Fibroblast of villous mesenchyme (primary cell): ENCODE data around the gene C16orf89. TPM values are rescaled to one million over a fixed set of nuclear protein-coding genes. Genes with fewer than 3 reads are reported as not detected.
A peak's percentile ranks its signal among the peaks of the same experiment; 100 is the strongest.
"Not testable (repeated sequence)": the region's sequence is repeated elsewhere in the genome, so short reads cannot be mapped to it uniquely, and the experiment has no call there.

ENCODE experiments used
- DNase-seq: peaks from one replicate; pipeline ENCODE4 v3.0.0-alpha.2; 2010; ENCODE audit warnings: low read depth
- H3K4me3 ChIP-seq: 2 replicates; pipeline ENCODE4 v1.5.1; 2011; ENCODE audit warnings: low read depth, mild to moderate bottlenecking, low read length
- total RNA-seq: library from RNA; depleted of rRNA; stranded (reverse); fragments of >200 nt; gene quantifications from 2 replicates; pipeline ENCODE4 v1.2.3, GENCODE V29; 2012
- TF ChIP-seq, protein P1 (sequence below): IDR thresholded peaks from 2 replicates; pipeline ENCODE4 v1.5.1; 2012; ENCODE audit warnings: low read depth, mild to moderate bottlenecking, low read length; ENCODE audit not compliant: insufficient read depth

Gene C16orf89
- total RNA-seq, 1 donor = not detected

GRCh38 chr16:5075637-5076036 is 9.9 kb upstream of the C16orf89 start:
- TF ChIP-seq, protein P1, sequence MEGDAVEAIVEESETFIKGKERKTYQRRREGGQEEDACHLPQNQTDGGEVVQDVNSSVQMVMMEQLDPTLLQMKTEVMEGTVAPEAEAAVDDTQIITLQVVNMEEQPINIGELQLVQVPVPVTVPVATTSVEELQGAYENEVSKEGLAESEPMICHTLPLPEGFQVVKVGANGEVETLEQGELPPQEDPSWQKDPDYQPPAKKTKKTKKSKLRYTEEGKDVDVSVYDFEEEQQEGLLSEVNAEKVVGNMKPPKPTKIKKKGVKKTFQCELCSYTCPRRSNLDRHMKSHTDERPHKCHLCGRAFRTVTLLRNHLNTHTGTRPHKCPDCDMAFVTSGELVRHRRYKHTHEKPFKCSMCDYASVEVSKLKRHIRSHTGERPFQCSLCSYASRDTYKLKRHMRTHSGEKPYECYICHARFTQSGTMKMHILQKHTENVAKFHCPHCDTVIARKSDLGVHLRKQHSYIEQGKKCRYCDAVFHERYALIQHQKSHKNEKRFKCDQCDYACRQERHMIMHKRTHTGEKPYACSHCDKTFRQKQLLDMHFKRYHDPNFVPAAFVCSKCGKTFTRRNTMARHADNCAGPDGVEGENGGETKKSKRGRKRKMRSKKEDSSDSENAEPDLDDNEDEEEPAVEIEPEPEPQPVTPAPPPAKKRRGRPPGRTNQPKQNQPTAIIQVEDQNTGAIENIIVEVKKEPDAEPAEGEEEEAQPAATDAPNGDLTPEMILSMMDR = peak; percentile 5
- H3K4me3 ChIP-seq = no peak overlapping the region
- DNase-seq = no peak

- DNase-seq, H3K4me3 ChIP-seq: not testable (repeated sequence)
Observed at GRCh38 chr16:5073771-5074170, 8.0 kb upstream of the C16orf89 start.

GRCh38 chr16:5073279-5073629 is 7.5 kb upstream of the C16orf89 start:
- DNase-seq = no peak
- TF ChIP-seq, protein P1 = no peak
- no peak overlapping the region for H3K4me3 ChIP-seq

DNA sequence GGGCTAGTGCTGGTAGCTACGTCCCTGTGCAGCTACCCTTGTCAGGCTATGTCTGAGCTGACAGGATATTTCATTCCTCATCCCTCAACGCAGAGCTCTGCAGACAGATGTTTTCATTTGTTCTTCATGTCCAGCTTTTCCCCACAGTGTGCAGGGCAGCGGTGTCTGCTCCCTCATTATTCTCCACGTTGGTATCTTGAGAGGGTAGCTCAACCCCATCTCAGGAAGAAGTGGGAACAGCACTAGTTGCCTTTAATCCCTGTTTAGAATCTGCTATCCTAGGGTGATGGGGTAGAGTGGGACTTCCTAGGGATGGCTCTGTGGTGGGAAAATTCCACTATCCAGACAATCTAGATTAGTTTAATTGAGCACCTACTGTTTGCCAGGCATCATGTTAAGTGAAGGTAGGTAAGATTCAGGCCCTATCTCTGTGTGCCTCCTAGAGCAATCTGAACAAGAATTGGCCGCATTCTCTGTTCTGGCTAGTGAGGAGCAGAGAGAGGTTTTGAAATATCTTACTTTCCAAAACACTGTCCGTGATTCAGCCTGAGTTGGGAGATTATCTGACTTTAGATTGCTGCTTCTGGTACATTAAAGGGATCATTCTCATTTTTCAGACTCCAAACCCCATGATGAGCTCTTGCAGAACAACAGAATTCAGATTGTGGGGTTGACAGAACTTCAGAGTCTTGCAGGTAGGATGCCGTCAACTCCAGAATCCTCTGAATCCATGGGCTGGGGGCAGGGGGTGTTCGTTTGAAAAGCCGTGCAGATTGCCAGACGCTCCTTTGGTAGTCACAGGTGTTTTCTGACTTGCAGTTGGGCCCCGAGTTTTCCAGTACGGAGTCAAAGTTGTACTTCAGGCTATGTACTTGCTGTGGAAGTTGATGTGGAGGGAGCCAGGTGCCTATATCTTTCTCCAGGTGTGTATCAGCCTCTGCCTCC is 6.8 kb upstream of the C16orf89 start:
- peak overlapping the region; percentile 83 for H3K4me3 ChIP-seq
- DNase-seq = no peak
- TF ChIP-seq, protein P1 = no peak

- TF ChIP-seq, protein P1 = no peak
- peak within 1 kb of the TSS; percentile 83 for H3K4me3 ChIP-seq
- DNase-seq = peak; percentile 84
Observed at GRCh38 chr16:5071681-5072333, 6.1 kb upstream of the C16orf89 start, which contains the start of gene ALG1. Gene ALG1 (plus strand): TSS chr16:5071843. CDS start chr16:5071850, 7 bp downstream.

DNA sequence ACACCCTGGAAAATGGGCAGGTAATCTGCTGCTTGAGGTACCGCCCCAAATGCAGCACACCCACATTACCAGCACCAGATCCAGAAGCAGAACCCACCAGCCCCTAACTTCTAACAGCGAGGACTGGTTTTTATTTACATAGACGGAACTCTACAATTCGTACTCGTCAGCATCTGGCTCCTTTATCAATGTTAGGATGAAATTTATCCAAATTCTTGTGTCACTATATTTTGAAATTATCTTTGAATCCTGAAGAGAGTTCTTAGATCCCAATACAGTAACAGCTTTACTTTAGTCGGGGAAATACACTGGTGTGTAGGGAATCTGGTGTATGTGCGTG is 5.6 kb upstream of the C16orf89 start:
- peak overlapping the region; percentile 83 for H3K4me3 ChIP-seq
- no peak for DNase-seq
- TF ChIP-seq, protein P1 = no peak

- TF ChIP-seq, protein P1 = no peak
- DNase-seq = no peak
- H3K4me3 ChIP-seq = no peak overlapping the region
Observed at GRCh38 chr16:5070431-5071186, 4.9 kb upstream of the C16orf89 start.
